GM15510 (cell line): Measurements from ENCODE around the gene JPH4.

Source experiments
- POLR2A ChIP-seq: IDR thresholded peaks from 3 replicates; pipeline ENCODE4 v1.6.1; 2011; ENCODE audit warnings: borderline replicate concordance; ENCODE audit not compliant: insufficient read length; ENCODE audit errors: extremely low read depth

Gene JPH4

DNA sequence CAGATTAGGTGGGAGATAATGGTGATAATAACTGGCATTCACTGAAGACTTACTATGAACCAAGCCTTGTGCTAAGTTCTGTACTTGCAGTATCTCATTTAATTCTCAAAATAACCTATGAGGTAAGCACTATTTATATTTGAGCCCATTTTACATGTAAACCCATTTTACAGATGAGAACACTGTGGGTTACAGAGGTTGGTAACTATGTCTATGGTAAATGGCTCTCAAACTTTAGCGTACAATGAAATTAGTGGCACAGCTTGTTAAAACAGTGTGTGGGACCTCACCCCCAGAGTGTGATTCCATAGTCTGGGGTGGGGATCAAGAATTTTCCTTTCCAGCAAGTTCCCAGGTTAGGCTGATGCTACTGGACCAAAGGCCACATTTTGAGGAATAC, 22.2 kb upstream of the JPH4 start:
- no peak for TF ChIP-seq POLR2A

DNA sequence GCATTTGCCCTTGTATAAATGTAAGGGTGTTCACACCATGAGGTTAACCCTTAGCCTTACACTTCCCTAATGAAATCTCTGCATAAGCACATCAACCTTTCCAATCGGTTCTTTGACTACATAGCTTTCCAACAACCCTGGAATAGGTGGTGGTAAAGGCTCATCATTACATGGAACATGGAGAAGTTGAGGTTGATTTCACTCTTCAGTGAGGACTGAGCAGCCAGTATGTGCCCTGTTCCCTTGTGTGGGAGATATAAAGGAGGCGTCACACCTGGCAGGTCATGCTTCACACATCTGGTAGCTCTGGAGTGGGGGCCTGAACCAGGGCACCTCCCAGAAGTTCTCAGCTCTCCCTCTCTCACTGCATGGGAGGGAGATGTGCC, 21.7 kb upstream of the JPH4 start:
- TF ChIP-seq POLR2A: no peak

DNA sequence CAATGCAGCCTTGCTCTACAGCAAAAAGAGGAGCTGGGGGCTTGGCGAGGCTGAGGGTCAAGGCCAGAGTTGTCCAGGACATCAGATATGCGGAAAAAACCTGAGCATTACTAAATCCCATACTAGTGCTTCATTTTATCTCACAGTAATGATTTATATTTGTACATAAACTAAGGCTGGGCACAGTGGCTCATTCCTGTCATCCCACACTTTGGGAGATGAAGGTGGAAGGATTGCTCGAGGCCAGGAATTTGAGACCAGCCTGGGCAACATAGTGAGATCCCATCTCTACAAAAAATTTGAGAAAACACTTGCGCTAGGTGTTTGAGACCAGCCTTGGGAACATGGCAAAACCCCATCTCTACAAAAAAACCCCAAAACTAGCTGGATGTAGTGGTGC, 11.6 kb upstream of the JPH4 start:
- TF ChIP-seq POLR2A: no peak

DNA sequence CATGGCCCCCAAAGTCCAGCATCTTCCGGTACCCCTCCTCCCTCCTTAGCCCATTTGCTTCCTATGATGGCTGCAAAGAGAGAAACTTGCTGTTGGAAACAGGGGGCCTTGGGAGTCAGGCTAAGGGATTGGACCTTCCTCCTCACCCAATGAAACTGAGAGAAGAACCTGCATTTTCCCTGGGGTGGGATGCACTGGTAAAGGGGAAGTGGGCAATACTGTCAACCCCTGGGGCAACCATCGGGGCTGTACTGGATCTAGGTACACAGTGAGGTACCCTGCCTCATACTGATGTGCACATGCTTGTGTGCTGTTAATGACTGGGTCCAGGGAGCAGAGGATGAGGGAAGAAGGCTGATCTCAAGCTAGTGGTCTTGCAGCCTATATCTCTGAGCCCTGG, 11.0 kb upstream of the JPH4 start:
- no peak for TF ChIP-seq POLR2A

DNA sequence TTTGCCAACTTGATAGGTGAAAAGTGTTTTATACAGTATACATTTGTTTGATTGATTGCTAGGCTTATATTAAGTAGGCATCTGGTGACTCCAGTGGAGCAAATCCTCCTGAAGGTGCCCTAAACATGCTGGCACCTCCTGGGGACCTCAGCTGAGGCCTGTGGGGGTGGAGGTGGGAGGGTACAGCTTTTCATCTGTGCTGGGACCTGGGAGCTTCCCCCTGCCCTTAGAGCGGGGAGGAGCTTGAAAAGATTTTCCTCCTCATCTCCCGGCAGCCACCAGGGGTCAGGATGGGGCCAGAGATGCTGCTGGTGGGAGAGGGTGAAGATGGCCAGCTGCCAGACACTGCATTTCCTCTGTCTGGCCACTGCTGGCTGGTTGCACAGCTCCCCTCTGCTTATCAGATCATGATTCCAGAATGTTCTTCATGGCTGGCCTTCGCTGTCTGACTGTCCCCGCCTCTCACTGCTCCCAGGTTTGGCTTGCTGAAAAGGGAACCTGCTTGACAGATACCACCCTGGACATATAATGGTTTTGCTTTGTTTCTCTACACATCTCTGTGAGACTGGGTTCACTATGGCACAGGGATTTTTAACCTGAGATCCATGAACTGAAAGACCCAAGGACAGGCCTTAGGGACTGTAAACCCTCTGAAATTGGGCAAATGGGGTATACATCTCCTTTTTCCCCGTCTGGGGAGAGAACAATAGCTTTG, 10.5 kb upstream of the JPH4 start:
- TF ChIP-seq POLR2A: no peak

DNA sequence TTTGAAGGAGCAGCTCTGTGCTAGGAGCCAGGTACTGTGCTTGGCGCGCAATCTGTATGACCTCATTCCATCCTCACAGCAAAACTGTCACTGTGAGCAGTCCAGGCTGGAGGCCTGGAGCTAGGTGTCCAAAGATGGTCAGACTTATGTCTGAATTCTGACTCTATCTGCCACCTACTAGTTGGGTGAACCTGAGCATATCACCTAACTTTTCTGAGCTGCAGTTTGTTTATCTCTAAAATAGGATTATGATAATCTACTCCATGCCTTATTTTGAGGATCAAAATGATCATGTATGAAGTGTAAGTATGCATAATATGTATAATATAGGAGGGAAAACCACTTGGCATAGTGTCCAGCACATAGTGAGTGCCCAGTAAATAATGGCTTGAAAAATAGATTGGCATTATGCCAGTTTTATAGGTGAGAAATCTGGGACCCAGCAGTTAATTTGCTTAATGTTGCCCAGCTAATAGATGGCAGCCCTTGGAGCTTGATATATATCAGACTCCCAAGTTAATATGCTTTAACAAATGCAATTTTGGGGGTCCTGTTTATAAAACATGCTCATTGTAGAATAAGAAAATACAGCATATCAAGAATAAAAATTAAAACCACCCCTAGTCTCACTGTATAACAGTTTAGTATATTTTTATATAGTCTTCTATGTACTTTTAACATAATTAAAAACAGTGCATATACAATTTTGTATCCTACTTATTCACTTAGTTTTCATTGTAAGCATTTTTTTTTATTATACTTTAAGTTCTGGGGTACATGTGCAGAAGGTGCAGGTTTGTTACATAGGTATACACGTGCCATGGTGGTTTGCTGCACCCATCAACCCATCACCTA, 4.5 kb upstream of the JPH4 start:
- no peak for TF ChIP-seq POLR2A

DNA sequence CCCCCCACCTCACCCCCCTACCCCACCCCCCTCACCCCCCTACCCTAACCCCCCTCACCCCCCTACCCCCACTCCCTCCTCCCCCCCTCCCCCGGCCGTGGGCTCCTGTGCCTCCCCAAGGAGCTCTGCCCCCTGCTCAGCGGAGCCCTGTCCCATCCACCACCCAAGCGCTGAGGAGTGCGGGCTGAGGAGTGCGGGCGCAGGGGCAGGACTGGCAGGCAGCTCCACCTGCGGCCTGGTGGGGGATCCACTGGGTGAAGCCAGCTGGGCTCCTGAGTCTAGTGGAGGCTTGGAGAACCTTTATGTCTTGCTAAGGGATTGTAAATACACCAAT, 2.3 kb upstream of the JPH4 start:
- no peak for TF ChIP-seq POLR2A

DNA sequence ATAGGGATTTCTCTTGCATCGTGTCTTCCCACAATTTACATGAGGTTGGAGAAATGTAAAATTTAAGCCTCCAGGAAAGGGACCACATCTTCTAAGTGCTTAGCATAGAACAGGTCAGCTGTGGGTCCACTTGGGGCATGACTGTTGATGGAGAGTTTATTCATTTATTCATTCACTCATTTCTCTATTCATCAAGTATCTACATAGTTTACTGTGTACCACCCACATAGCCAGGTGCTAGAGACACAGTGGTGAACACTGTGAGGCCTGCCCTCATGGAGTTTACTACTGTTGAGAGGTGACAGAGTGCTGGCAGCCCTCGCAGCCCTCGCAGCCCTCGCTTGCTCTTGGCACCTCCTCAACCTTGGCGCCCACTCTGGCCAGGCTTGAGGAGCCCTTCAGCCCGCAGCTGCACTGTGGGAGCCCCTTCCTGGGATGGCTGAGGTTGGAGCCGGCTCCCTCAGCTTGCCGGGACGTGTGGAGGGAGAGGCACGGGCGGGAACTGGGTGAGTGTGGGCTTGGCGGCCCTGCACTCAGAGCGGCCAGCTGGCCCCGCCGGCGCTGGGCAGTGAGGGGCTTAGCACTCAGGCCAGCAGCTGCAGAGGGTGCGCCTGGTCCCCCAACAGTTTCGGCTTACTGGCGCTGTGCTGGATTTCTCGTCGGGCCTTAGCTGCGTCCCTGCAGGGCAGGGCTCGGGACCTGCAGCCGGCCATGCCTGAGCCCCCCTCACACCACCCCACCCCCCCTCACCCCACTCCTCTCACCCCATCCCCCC, 1.7 kb upstream of the JPH4 start:
- no peak for TF ChIP-seq POLR2A

DNA sequence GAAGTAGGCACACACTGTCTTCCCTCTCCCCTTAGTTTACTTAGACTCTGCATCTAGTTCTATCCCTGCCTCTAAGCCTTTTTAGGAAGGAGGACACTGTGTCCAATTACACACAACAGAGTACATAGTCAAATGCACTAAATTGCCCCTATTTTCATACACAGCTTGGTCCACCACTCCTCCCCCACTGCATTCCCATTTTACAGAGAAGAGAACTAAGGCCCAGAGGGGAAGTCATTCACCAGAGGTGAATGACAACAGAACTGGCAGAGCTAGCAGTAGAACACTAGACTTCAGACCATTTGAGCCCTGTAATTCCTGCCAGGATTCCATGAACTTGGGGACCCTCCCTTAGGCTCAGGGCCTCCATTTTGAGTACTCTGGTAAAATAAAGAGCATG, 1.1 kb upstream of the JPH4 start:
- no peak for TF ChIP-seq POLR2A

DNA sequence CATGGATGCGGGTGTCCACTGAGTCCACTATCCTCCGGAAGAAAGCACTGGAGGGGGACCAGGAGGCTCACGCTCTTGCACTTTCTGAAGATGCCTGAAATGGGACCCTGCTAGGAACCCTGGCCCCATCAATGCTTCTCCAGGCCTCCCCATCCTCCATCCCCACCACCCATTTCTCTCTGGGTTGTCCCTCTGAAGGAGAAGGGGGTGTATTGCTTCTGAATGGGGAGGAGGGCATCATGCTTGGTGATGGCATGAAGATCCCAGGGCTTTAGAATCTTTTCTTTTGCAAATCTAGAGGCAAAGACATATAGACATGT, 681 bp upstream of the JPH4 start:
- TF ChIP-seq POLR2A: no peak

DNA sequence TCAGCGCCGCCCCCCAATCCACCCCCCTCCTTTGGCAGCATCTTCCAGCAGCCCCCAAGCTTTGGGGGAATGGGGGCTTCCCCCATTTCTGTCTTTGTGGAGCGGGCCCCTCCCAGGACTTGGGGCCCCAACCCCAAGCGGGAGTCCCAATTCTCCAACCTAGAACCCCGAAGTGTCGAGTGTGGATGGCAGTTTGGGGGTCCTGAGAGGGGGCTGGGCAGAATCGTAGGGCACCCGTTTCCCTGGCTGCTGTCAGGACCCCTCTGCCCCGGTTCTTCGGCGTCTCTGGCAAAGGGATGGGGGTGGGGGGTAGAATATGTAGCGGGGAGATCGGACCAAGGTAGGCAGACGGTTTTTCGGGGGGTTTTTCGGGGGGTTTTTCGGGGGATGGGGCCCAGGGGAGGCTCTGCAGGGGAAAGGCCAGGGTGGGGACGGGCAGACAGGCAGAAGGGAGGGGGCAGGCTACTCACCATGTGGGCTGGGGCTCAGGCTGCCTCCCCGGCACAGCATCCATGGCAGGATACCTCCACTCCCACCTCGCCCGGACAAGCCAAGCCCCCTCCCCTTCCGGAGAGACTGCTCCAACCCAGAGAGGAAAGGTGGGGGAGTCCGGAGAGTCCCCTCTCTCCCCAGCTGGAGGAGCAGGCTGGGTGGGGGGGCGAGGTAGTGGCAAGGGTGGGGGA, 739 bp downstream of the JPH4 start:
- TF ChIP-seq POLR2A: no peak

DNA sequence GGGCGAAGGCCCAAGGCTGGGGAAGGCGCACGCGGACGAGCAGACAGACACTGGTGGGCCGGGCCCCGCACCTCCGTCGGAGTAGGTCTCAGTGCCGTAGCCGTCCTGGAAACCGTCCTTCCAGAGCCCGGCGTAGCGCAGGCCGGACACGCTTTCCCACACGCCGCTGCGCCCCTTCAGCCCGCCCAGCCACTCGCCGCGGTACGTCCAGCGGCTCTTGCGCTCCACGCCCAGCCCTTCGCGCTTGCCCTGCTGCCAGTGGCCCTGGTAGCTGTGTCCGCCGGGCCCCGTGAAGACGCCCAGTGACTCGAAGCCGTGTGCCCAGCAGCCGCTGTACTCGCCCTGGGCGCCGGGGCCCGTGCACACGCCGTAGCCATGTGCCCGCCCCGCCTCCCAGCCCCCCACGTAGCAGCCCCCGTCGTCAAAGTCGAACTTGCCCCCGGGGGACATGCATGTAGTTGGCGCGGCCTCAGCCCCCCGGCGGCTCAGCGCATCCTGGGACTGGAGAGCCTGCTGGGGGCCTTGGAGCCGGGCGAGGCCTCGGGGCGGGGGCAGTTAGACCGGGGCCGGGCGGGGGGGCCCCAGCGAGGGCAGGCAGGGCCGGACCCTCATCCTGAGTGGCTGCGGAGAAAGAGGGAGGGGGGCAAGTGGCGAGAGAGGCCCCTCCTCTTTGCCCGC, 1.4 kb downstream of the JPH4 start:
- no peak for TF ChIP-seq POLR2A

DNA sequence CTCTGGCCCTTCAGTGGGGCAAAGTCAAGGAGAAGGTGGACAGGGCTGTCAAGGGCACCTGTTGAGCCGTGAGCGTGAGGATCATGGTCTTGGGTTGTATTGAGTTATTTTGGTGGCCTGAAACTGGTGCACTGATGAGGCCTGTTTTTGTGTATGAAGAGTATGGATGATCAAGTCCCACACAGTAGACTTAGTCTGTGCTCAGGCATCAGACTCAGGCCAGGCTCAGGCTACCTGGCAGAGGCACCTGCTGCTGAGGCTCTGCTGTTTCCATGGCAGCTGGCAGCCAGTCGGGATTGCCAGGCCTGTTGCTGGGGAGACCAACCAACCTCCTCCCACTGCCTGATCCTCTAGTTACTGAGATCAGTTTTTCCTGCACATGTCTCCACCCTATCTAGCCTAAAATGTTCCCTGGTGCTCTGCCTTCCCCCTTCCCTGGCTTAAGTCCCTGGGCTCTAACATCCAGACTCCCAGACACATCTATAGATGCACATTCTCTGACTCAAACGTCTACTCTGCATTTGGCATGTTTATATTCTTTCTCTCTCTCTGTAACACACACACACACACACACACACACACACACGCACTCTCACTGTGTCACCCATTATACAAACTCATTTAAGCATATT, 5.1 kb downstream of the JPH4 start:
- no peak for TF ChIP-seq POLR2A

DNA sequence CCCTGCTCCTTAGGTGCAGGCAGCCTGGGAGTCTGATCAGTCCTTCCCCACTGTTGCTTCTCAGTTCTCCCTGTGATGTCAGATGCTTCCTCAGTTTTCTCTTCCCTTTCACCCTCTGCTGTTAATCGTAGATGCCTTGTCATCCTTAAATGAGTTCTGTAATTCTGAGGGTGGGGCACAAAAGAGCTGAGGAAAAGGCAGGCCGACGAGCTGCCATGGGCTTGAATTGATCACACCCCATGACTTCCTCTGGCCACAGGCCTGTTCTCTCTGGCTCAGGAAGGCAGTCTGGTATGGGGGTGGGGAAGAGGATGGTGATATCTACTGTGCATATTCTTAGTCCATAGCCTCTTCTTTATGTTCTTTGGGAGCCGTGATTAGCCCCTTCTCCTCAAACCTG, 5.8 kb downstream of the JPH4 start:
- TF ChIP-seq POLR2A: no peak
